Stimulated activated naive CD8-positive, alpha-beta T cell treated with anti-CD3 and anti-CD28 coated beads, Interleukin-15, Interleukin-2, amounts not matched to agents 100 ng/mL and 50 ng/mL, for 24 hours (primary cell): ENCODE results near the gene AKR7A2.
"Not testable (repeated sequence)": the region's sequence is repeated elsewhere in the genome, so short reads cannot be mapped to it uniquely, and the experiment has no call there.

Experiments used
- H3K27ac Mint-ChIP-seq: one replicate; pipeline ENCODE4 v1.8.0; 2021; ENCODE audit warnings: mild to moderate bottlenecking, mixed read lengths
- H3K27me3 Mint-ChIP-seq: one replicate; pipeline ENCODE4 v1.8.0; 2021; ENCODE audit warnings: mixed read lengths
- H3K36me3 Mint-ChIP-seq: one replicate; pipeline ENCODE4 v1.8.0; 2021; ENCODE audit warnings: low read depth, mixed read lengths
- H3K4me1 Mint-ChIP-seq: one replicate; pipeline ENCODE4 v1.8.0; 2021; ENCODE audit warnings: low read depth, mixed read lengths
- H3K4me3 Mint-ChIP-seq: one replicate; pipeline ENCODE4 v1.8.0; 2021; ENCODE audit warnings: mild to moderate bottlenecking, mixed read lengths
- H3K9me3 Mint-ChIP-seq: one replicate; pipeline ENCODE4 v1.8.0; 2021; ENCODE audit warnings: mixed read lengths

The AKR7A2 gene

DNA sequence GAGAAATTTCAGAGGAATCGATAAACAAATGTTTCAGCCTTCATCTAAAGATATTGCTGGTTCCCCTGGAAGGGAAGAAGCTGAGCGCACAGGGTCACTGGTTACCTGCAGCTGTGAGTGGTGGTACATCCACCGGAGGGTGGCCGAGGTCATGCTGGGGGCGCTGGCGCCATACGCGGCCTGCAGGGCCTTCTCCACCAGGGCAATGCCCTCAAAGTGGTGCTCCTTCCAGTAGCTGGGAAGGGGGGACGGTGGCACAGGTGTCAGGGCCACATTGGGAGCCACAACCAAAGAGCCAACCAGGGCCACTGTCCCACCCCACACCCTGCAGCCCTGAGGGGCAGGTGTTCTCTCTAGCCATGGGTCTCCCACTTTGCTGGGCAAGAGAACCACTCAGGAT lies 28.1 kb downstream of the AKR7A2 start:
- H3K9me3 Mint-ChIP-seq = no peaks in the 10 kb centered on the region
- H3K27me3 Mint-ChIP-seq = peaks cover 7% of the 10 kb centered on the region
- H3K27ac Mint-ChIP-seq = no peak overlapping the region
- H3K4me1 Mint-ChIP-seq = peaks cover 4% of the 10 kb centered on the region
- H3K4me3 Mint-ChIP-seq = no peak overlapping the region
- no peaks in the 10 kb centered on the region for H3K36me3 Mint-ChIP-seq

DNA sequence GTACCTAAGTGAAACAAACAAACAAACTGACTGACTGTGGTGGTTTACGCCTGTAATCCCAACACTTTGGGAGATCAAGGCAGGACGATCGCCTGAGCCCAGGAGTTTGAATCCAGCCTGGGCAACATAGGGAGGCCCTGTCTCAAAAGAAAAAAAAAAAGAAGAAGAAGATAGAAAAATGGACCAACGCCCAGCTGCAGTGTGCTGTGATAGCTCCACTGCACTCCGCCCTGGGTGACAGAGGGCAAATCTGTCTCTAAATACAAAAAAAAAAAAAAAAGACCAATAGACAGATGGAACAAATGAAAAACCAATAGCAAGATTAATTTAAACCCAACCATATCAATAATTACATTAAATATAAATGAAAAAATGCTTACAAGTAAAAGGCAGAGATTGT lies 37.3 kb downstream of the AKR7A2 start:
- H3K27ac Mint-ChIP-seq = no peak overlapping the region

DNA sequence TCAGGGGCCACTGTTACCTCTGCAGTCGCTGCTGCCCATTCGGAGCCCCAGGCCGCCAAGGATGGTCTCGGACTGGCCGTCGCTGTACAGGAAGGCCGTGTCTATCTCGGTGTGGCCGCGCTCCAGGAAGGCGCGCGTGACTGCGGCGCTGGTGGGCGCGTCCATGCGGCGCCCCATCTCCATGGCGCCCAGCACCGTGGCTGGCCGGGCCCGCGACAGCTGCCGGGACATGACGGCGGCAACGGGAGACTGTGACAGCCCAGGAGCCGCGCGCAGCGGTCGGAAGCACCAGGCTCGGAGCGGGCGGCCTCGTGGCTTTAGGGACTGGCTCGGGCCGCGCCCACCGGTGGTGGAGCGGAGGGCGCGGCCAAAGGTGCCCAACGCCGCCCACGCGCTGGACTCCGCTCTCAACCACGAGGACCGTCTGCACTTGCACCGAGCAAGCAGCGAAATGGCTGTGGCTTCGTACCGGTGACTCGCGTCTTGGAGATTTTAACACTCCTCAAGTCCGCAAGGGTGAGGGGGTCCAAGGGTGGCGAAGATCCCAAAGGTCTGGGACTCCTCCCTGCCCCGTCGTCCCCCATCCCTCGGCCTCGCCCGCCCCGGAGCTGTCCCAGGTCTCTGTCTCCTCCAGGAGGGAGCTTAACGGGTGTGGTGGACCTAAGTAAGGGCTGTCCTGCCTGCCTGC lies 38.0 kb downstream of the AKR7A2 start:
- not testable (repeated sequence) for H3K4me3 Mint-ChIP-seq, H3K9me3 Mint-ChIP-seq, H3K27ac Mint-ChIP-seq, H3K36me3 Mint-ChIP-seq, H3K4me1 Mint-ChIP-seq
- peaks cover 16% of the 10 kb centered on the region for H3K27me3 Mint-ChIP-seq

More for the DNA sequence above, 37.3 kb downstream of the AKR7A2 start:
- no peak overlapping the region for H3K4me3 Mint-ChIP-seq
- H3K4me1 Mint-ChIP-seq = no peaks in the 10 kb centered on the region
- peaks cover 16% of the 10 kb centered on the region for H3K27me3 Mint-ChIP-seq
- H3K9me3 Mint-ChIP-seq = peaks cover 6% of the 10 kb centered on the region
- peaks cover 4% of the 10 kb centered on the region for H3K36me3 Mint-ChIP-seq

DNA sequence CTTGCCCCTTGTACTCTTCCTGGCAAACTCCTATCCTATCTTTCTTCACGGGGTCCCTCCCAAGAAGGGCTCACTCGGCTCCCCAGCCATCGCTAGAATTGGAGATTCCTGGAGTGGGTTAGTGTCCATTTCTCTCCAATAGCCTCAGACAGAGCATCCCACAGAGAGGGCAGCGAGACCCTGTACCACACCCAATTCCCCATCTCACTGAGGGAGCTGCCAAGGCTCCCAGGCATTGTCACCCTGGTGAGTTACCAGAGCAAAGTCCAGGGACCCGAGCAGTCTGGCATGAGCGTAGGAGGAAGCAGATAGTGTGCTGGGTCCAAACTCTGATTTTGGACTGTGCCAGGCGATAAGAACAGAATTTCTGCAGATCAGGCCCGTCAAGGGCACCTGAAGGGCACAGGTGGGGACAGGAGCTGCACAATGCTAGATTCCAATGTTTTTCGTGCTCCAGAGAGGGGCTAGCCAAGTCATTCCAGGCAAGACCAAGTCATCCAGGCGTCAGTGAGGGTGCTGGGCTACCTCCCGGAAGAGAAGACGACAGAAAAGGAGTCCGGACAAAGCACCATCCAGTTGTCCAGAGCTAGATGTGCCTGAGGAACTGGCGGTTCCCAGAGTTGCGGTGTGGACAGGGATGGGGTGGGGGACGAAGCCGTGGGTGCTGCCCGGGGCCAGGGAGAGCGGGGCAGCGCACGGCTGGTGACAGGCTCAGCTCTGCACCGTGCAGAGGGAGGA lies 38.7 kb downstream of the AKR7A2 start:
- no peak overlapping the region for H3K4me3 Mint-ChIP-seq
- no peaks in the 10 kb centered on the region for H3K4me1 Mint-ChIP-seq
- peaks cover 4% of the 10 kb centered on the region for H3K36me3 Mint-ChIP-seq
- peaks cover 6% of the 10 kb centered on the region for H3K9me3 Mint-ChIP-seq
- no peak overlapping the region for H3K27ac Mint-ChIP-seq
- peaks cover 16% of the 10 kb centered on the region for H3K27me3 Mint-ChIP-seq

DNA sequence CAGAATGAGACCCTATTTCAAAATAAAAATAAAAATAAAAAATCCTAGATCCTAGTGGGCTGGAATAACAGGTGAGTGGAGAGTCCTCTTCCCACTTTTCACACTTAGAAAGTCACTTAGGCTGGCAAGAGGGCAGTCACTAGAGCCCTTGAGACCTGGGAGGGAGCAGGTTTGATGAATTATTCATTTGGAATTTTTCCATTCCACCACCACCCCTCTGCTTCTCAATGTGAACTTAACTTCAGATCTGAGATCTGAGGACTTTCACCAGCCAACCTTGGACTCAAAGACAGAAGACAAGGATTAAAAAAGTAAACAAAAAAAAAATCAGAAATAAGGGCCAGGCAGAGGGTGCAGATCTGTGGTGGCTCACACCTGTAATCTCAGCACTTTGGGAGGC lies 39.9 kb downstream of the AKR7A2 start:
- Mint-ChIP-seq H3K36me3 (peaks cover 4% of the 10 kb centered on the region), H3K27me3 (peaks cover 16% of the 10 kb centered on the region), H3K27ac (no peak overlapping the region), H3K4me1 (no peaks in the 10 kb centered on the region), H3K9me3 (peaks cover 6% of the 10 kb centered on the region), H3K4me3 (no peak overlapping the region)

DNA sequence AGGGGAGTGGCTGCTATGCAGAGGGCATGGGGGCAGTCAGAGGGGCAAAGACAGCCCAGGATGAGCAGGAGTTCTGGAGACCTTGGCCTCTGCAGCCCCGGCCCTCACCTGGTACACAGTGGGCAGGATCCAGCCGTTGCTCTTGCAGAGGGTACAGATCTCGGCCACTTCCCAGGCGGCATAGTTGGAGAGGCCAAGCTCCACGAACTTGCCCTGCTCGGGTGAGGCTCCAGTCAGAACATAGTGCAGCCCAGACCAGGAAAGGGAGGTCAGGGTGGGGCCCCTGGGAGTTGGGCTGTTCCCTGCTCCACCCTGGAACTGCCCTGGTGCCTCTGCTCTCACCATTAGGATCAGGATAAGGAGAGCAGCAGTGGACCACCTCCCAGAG lies 41.6 kb downstream of the AKR7A2 start:
- H3K27ac Mint-ChIP-seq, H3K4me1 Mint-ChIP-seq, H3K36me3 Mint-ChIP-seq, H3K4me3 Mint-ChIP-seq, H3K9me3 Mint-ChIP-seq: not testable (repeated sequence)
- peaks cover 13% of the 10 kb centered on the region for H3K27me3 Mint-ChIP-seq

DNA sequence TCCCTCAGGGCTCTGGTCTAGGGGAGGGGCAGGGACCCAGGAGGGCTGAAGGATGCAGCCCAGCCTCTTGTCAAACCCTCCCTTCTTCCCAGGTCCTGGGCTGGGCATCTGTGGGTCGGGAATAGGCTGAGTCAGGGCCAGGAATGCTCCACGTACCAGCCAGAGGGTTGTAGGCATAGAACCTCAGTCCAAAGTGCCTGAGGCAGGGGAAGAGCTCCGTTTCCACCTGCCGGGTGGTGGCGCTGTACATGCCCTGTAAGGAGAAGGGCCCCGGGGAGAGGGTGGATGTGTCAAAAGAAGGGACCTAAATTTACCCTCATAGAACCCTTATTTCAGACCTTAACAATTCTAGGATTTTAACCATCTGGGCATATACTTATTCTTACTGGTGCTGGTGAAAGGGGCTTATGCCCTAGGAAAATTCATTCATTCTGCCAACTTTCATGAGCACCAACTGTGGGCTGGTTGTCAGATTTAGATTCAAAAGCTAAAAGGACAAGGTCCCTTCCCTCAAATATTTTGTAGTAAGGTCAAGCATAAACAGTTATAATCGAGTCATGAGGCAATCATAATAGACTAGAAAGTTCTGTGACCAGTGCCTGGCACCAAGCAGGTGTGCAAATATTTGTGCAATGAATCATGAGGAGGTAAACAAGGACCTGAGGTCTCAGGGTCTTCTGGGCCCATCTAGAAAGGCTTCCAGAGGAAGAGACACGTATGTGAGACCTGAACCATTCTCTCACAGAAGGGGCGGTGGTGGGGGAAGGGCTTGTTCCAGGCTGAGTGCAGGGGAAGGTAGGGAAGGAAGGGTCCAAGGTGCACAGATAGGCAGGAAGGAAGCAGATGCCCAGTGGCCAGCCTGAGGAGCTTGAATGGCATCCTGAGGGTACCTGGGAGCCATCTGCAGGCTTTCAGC lies 42.3 kb downstream of the AKR7A2 start:
- H3K27ac Mint-ChIP-seq, H3K4me1 Mint-ChIP-seq, H3K4me3 Mint-ChIP-seq, H3K36me3 Mint-ChIP-seq, H3K9me3 Mint-ChIP-seq: not testable (repeated sequence)
- peaks cover 11% of the 10 kb centered on the region for H3K27me3 Mint-ChIP-seq

DNA sequence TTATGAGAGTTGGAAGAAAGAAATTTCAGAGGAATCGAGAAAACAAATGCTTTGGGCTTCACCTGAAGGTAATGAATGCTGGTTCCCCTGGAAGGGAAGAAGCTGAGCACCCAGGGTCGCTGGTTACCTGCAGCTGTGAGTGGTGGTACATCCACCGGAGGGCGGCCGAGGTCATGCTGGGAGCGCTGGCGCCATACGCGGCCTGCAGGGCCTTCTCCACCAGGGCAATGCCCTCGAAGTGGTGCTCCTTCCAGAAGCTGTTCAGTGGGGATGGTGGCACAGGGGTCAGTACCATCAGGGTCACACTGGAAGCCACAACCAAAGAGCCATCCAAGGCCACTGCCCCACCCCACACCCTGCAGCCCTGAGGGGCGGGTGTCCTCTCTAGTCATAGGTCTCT lies 43.5 kb downstream of the AKR7A2 start:
- no peak overlapping the region for H3K27ac Mint-ChIP-seq
- no peak overlapping the region for H3K4me3 Mint-ChIP-seq
- peaks cover 6% of the 10 kb centered on the region for H3K27me3 Mint-ChIP-seq
- no peaks in the 10 kb centered on the region for H3K4me1 Mint-ChIP-seq
- peaks cover 4% of the 10 kb centered on the region for H3K36me3 Mint-ChIP-seq
- no peaks in the 10 kb centered on the region for H3K9me3 Mint-ChIP-seq

DNA sequence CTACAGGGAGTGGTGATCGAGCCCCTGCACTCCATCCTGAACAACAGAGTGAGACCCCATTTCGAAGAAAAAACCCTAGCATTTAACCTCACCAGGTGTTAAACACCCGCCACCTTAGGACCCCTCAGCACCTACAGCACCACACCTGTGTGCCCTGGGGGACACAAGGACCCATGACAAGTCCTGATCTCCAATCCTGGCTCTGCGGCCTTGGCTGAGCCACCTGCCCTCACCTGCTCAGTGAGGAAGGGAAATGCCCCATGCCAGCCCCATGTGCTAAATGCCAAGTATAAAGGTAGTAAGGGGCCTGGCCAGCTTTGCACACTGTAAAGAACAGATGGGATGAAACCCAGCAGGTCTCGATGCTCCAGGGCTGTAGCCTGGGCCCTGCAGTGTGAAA lies 49.2 kb downstream of the AKR7A2 start:
- Mint-ChIP-seq H3K9me3 (no peaks in the 10 kb centered on the region), H3K4me1 (peaks cover 4% of the 10 kb centered on the region), H3K27ac (no peak overlapping the region), H3K4me3 (no peak overlapping the region), H3K27me3 (no peaks in the 10 kb centered on the region), H3K36me3 (peaks cover 31% of the 10 kb centered on the region)

DNA sequence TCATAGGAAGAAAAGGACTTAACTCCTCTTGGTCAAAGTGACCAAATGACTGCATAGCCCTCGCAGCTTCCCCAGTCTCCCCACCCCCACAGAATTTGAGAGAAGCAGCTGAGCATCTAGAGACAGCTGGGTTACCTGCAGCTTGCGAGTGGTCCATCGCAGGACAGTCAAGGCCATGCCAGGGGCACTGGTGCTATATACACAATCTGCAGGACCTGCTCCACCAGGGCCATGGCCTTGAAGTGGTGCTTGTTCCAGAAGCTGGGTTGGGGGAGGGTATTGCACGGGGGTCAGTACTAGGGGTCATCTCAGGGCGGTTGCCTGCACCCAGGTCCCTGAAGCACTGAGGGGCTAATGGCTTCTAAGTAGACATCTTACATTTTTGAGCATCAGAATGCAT lies 49.9 kb downstream of the AKR7A2 start:
- no peaks in the 10 kb centered on the region for H3K9me3 Mint-ChIP-seq
- peaks cover 38% of the 10 kb centered on the region for H3K36me3 Mint-ChIP-seq
- no peaks in the 10 kb centered on the region for H3K27me3 Mint-ChIP-seq
- no peak overlapping the region for H3K27ac Mint-ChIP-seq
- H3K4me3 Mint-ChIP-seq = no peak overlapping the region
- peaks cover 11% of the 10 kb centered on the region for H3K4me1 Mint-ChIP-seq

DNA sequence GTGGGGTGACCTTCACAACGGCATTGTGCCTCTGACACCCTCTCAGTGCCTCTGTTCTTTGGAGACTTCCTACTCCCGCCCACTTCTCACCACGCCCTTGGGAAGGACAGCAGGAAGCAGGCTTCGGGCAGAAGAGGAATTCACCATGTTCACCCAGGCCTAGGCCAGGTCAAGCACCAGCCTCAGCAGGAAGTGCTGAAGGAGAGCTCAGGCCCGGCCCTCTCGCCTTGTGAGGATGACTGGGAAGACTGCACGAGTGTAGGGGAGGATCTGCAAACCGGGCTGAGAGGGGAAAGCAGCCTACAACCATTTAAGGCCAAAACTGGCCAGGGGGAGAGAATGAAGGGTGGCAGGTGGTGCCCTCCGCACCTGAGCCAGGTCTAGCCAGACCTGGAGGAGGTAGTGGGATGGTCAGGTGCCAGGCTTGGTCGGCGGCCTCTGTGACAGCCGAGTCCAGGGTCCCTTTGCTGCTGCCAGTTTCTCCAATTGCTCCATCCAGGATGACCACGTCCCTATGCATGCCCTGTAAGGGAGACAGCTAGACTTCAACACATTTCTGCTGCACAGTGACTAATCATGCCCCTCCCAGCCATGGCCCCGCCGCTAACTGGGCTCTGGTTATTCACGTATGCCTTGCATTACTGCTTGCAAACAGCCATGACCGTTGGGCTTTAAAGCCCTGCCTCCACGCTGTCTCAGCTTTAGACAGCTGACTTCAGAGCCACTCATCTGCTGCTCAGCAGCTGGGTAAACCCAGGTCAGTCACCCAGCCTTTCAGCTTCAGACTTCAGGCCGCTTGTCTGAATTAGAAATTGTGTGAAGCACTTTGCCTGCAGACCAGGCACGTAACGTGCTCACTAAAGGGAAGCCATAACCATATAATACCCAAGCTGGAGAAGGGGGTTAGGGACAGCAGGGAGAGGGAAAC lies 51.5 kb downstream of the AKR7A2 start:
- Mint-ChIP-seq H3K9me3 (no peaks in the 10 kb centered on the region), H3K4me3 (no peak overlapping the region), H3K27ac (no peak overlapping the region), H3K4me1 (peaks cover 24% of the 10 kb centered on the region), H3K27me3 (no peaks in the 10 kb centered on the region), H3K36me3 (peaks cover 52% of the 10 kb centered on the region)

DNA sequence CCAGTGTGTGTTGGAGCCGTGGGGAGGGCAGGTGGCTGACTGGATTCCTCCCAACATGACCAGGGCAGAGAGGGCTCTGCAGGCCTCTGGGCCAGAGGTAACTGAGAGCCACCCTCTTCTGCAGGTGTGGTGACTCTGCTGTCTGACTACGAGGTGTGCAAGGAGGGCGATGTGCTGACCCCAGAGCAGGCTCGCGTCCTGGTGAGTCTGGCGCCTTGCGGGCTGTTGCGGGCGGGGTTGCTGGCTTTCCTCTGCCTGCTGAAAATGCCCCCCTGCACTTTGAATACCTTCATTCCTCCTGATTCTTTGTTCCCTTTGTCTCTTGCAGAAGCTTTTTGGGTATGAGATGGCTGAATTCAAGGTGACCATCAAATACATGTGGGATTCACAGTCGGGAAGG lies 53.6 kb downstream of the AKR7A2 start:
- H3K36me3 Mint-ChIP-seq = peaks cover 71% of the 10 kb centered on the region
- no peak overlapping the region for H3K4me3 Mint-ChIP-seq
- H3K4me1 Mint-ChIP-seq = peaks cover 41% of the 10 kb centered on the region
- no peaks in the 10 kb centered on the region for H3K9me3 Mint-ChIP-seq
- no peaks in the 10 kb centered on the region for H3K27me3 Mint-ChIP-seq
- H3K27ac Mint-ChIP-seq = peak overlapping the region; percentile 49

DNA sequence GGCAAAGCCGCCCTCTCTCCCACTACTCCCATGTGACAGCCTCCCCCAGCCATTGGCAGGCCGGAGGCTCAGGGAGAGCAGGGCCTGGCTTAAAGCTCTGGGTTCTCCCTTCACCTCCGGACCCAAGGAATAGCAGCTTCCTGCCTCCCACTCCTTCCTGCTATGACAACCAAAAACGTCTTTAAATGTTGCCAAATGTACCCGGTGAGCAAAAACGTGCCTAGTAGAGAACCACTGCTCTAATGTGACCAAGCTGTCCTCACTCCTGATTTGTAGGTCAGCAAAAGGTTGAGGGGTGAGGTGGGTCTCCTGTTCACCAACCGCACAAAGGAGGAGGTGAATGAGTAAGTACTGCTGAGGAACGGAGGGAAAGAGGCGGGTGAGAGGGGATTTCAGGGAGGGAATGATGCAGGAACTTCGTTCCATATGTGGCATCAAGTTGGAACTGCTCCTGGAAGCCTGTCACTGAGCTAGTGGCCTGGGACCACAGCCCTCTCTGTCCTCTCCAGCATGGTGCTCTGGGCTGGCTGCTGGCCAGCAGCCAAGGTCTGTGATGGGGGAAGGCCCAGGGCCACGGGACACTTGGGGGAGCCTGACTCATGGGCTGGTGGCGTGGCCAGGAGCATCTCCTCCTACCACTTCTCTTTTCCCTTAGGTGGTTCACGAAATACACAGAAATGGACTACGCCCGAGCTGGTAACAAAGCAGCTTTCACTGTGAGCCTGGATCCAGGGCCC lies 54.6 kb downstream of the AKR7A2 start:
- peak overlapping the region; percentile 81 for H3K27ac Mint-ChIP-seq
- peak overlapping the region; percentile 13 for H3K4me3 Mint-ChIP-seq
- peaks cover 78% of the 10 kb centered on the region for H3K36me3 Mint-ChIP-seq
- peaks cover 48% of the 10 kb centered on the region for H3K4me1 Mint-ChIP-seq
- no peaks in the 10 kb centered on the region for H3K27me3 Mint-ChIP-seq
- no peaks in the 10 kb centered on the region for H3K9me3 Mint-ChIP-seq

DNA sequence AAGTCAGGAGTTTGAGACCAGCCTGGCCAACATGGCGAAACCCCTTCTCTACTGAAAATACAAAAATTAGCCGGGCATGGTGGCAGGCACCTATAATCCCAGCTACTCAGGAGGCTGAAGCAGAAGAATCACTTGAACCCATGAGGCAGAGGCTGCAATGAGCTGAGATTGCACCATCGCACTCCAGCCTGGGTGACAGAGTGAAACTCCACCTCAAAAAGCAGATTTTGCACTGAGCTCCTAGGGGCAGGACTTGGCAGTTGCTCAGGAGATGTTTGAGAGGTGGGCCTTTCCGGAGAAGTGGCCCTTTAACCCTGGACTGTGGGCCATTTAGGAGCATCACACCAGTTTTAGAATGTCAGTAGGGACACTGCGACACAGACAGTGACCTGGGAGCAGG lies 55.6 kb downstream of the AKR7A2 start:
- H3K4me3 Mint-ChIP-seq, H3K27me3 Mint-ChIP-seq: not testable (repeated sequence)

More for the DNA sequence above, 55.6 kb downstream of the AKR7A2 start:
- Mint-ChIP-seq H3K4me1 (peaks cover 48% of the 10 kb centered on the region), H3K27ac (peak overlapping the region; percentile 81), H3K36me3 (peaks cover 78% of the 10 kb centered on the region)
- not testable (repeated sequence) for H3K9me3 Mint-ChIP-seq
